ENCODE measurements around the gene AP2M1. TPM values are rescaled to one million over a fixed set of nuclear protein-coding genes. Genes with fewer than 3 reads are reported as not detected.
A peak's percentile ranks its signal among the peaks of the same experiment; 100 is the strongest.

Gene AP2M1
- total and polyA plus RNA-seq, 2 of the 13 experiments (the other 11 are each of a cell fraction or from before 2014, with no cell fraction given): 126 to 146 TPM

GRCh38 chr3:184157206-184157605, 17.4 kb upstream of the AP2M1 start:
- Histone ChIP-seq H3K4me3 (replicated peaks in 1 of 3; ENCODE audit: insufficient read depth in 1 of 3, low read depth in 2 of 3, low read length in 3 of 3) (peak overlapping the region; percentile 77 to 100 (median 99)), H3K27me3 (ENCODE audit: control insufficient read depth in 1 of 2, insufficient read depth in 2 of 2, low read length in 2 of 2) (no peaks in the 10 kb centered on the region; a peak in 1 of 5 replicates), H3K79me2 (ENCODE audit: insufficient read depth, low read length) (peaks cover 58% of the 10 kb centered on the region), H3K9ac (ENCODE audit: insufficient read depth, low read depth, low read length) (peak overlapping the region; percentile 97), H3K27ac (ENCODE audit: extremely low read length, insufficient read depth, low read length) (peak overlapping the region; percentile 96), H3K36me3 (replicated peaks in 1 of 2; ENCODE audit: control insufficient read depth in 1 of 2, insufficient read depth in 2 of 2, low read length in 2 of 2) (peaks cover under 1 to 7% of the 10 kb centered on the region in 2 experiments; a peak in 3 of 5 replicates), H3K4me2 (ENCODE audit: low read depth, low read length) (peak overlapping the region; percentile 92), H4K20me1 (ENCODE audit: insufficient read depth, low read length) (peaks cover 31% of the 10 kb centered on the region), H3K9me3 (ENCODE audit: low read length) (no peaks in the 10 kb centered on the region), H3K4me1 (ENCODE audit: insufficient read depth, low read length) (peaks cover 46% of the 10 kb centered on the region), H2AFZ (ENCODE audit: low read length) (no peak overlapping the region)
- ATAC-seq (no peak), FAIRE-seq (no peak), DNase-seq (ENCODE audit: low spot score) (no peak)
- no TSS peak for BruUV-seq (replicated peaks)
- intact Hi-C loops (cut with micrococcal nuclease; ENCODE audit: unreplicated experiment): loop anchor here (2.0 kb wide), 2 partner anchors 18 to 92 kb away; partner anchors contain the start of genes ALG3, AP2M1 and EEF1AKMT4
- in situ Hi-C loops (cut with HindIII; ENCODE audit: extremely low pct_ligation_motif_present, low pct_unique_long_range_greater_than_20kb): loop anchor here (5.0 kb wide), 1 partner anchor 90 kb away; the partner anchor contains the start of genes ALG3 and EEF1AKMT4
- ChIA-PET CTCF (ENCODE audit: low intra/inter-chr PET ratio, low total read pairs) (no interaction called here), POLR2A (interaction anchor here (2.4 to 3.1 kb wide), 2 partner anchors 12 to 22 kb away, joined by 7 to 28 read pairs; partner anchors contain the start of gene EIF2B5)
- TF ChIP-seq ZNF367 (CRISPR knock-in tag; IDR thresholded peaks at IDR 0.05; ENCODE audit: borderline replicate concordance) (no peak), TBX2 (CRISPR knock-in tag; IDR thresholded peaks at IDR 0.05; ENCODE audit: borderline replicate concordance) (no peak), ZNF7 (CRISPR knock-in tag; IDR thresholded peaks at IDR 0.05) (no peak), TBX3 (IDR thresholded peaks at IDR 0.05; ENCODE audit: borderline replicate concordance) (no peak), ZBTB4 (CRISPR knock-in tag; IDR thresholded peaks at IDR 0.05; ENCODE audit: borderline replicate concordance) (no peak), GATAD1 (CRISPR knock-in tag; IDR thresholded peaks at IDR 0.05) (no peak), ZHX2 (IDR thresholded peaks at IDR 0.05; ENCODE audit: low read depth) (no peak), ZHX2 (CRISPR knock-in tag; IDR thresholded peaks at IDR 0.05; ENCODE audit: borderline replicate concordance) (no peak), PCBP2 (optimal IDR thresholded peaks at IDR 0.05; ENCODE audit: low read depth, low read length, poor library complexity, severe bottlenecking) (no peak), WIZ (CRISPR knock-in tag; IDR thresholded peaks at IDR 0.05) (no peak), SP4 (CRISPR knock-in tag; IDR thresholded peaks at IDR 0.05) (no peak), HES4 (CRISPR knock-in tag; IDR thresholded peaks at IDR 0.05; ENCODE audit: borderline replicate concordance) (no peak)
